Upper lobe of right lung (tissue), 1 donor: Measurements from ENCODE around the gene LGMN. TPM values are rescaled to one million over a fixed set of nuclear protein-coding genes. Genes with fewer than 3 reads are reported as not detected.
A peak's percentile ranks its signal among the peaks of the same experiment; 100 is the strongest.

Experiments
- ATAC-seq: fragments of 200-7000 bp; cut with Tn5 transposase; one replicate; pipeline ENCODE4 v1.9.1; 2020; ENCODE audit warnings: mild to moderate bottlenecking, moderate library complexity
- DNase-seq: peaks from one replicate; pipeline ENCODE4 v3.0.0-alpha.2; 2020
- H3K27ac ChIP-seq: fragments of 200-600 bp; one replicate; pipeline ENCODE4 v1.8.0; 2022
- H3K27me3 ChIP-seq: fragments of 200-600 bp; one replicate; pipeline ENCODE4 v1.8.0; 2022; ENCODE audit warnings: mild to moderate bottlenecking
- H3K36me3 ChIP-seq: fragments of 200-600 bp; one replicate; pipeline ENCODE4 v1.8.0; 2022
- H3K4me1 ChIP-seq: fragments of 200-600 bp; one replicate; pipeline ENCODE4 v1.8.0; 2022
- H3K4me3 ChIP-seq: fragments of 200-600 bp; one replicate; pipeline ENCODE4 v1.8.0; 2022; ENCODE audit warnings: mild to moderate bottlenecking
- H3K9me3 ChIP-seq: fragments of 200-600 bp; one replicate; pipeline ENCODE4 v1.8.0; 2022
- CTCF ChIP-seq: fragments of 200-600 bp; IDR thresholded peaks from one replicate; pipeline ENCODE4 v1.8.0; 2022; ENCODE audit warnings: antibody characterized with exemption
- intact Hi-C: fragments of 100-400 bp; cut with DNase I; formaldehyde crosslinking; loops from one replicate; pipeline ENCODE4 v1.11.0; 2022
- total RNA-seq: library from RNA; stranded (reverse); fragmentation: NEBNext Ultra II Directional; extraction: Animal tissue kit (Norgen Biotek cat#: 25700); gene quantifications from one replicate; pipeline ENCODE4 v1.2.1, GENCODE V29; 2021
- donor health status: DM: no; HTN: yes; CAD: no; lungs with severe emphysema.

Gene LGMN
- total RNA-seq, 1 donor from 2014 or later, result 140 TPM

DNA sequence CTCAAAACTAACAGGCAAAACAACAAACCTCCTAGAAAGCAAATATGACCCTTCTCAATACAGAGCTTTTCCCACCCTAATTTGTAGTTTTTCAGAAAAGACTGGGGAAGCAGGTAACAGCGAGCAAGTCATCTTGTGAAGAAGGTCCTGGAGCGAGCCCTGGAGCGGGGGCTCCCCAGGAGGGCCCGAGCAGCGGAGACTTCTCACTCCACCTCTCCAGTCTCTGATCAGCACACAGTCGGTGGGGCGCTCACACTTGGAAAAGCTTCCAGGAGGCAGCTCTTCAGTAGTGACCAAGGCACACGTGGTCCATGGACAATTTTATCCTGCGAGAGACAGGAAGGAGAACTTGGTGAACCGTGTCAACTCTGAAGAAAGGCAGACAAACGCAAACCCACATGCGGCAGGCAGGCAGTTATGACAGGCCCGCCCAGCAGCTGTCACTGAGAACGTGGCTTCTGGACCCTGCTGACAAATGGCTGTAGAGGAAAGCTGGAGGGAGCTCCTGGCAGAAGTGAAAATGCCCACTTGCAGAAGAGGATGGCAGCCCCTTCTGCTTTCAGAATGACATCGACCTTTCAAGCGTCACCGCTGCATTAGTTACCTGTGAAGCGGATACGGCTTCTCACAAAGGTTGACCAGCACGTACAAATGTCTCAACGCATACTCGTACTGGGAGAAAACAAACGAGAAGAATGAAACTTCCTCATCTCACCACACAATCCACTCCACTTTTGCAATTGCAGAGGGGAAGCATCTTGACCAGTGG is 44.2 kb downstream of the LGMN start:
- no peak for TF ChIP-seq CTCF
- Histone ChIP-seq H3K9me3 (no peaks in the 10 kb centered on the region), H3K4me3 (no peak overlapping the region), H3K4me1 (peaks cover 4% of the 10 kb centered on the region), H3K27me3 (no peaks in the 10 kb centered on the region), H3K27ac (no peak overlapping the region), H3K36me3 (peaks cover 43% of the 10 kb centered on the region)
- ATAC-seq (peak; percentile 73), DNase-seq (no peak)
- intact Hi-C loops, result no loop called here

DNA sequence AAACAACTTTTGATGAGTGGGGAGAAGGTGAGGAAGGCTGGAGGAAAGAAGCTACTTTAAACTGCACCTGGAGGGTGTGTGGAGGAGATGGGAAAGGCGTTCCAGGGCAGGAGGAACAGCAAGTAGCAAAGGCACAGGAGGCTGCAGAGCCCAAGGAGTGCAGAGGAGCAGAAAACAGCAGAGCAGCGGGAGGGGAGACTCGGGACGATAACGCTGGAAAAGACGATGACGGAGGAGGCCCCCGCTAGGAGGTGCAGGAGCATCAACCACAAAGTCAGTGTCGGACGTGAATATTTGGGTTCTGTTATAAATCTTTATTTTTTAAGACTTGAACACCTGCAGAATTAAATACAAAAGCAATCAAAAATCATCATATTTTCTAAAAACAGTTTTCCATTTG is 44.9 kb downstream of the LGMN start:
- peaks cover 4% of the 10 kb centered on the region for H3K4me1 ChIP-seq
- ATAC-seq (no peak), DNase-seq (no peak)
- no peak overlapping the region for H3K4me3 ChIP-seq
- H3K27me3 ChIP-seq, result no peaks in the 10 kb centered on the region
- intact Hi-C loops, result no loop called here
- no peak overlapping the region for H3K27ac ChIP-seq
- H3K36me3 ChIP-seq, result peaks cover 43% of the 10 kb centered on the region
- TF ChIP-seq CTCF, result no peak
- no peaks in the 10 kb centered on the region for H3K9me3 ChIP-seq

GRCh38 chr14:92702441-92702918 is 45.9 kb downstream of the LGMN start:
- peak; percentile 82 for ATAC-seq

DNA sequence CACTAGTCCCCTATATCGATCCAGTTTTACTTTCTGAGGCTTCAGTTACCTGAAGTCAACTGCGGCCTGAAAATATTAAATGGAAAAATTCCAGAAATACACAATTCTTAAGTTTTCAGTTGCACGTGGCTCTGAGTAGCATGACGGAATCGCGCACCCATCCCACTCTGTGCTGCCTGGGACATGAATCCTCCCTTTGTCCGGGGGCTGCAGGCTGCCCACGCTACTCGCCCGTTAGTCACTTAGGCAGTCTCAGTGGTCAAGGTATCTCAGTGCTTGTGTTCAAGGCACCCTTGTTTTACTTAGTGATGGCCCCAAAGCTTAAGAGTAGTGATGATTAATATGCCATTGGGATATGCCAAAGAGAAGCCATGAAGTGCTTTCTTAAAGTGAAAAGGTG is 46.6 kb downstream of the LGMN start:
- no peak for TF ChIP-seq CTCF
- no peaks in the 10 kb centered on the region for H3K9me3 ChIP-seq
- no peaks in the 10 kb centered on the region for H3K27me3 ChIP-seq
- H3K4me1 ChIP-seq, result peaks cover 4% of the 10 kb centered on the region
- DNase-seq, result peak; percentile 21
- intact Hi-C loops, result no loop called here
- ATAC-seq, result no peak
- no peak overlapping the region for H3K4me3 ChIP-seq
- no peak overlapping the region for H3K27ac ChIP-seq
- peaks cover 36% of the 10 kb centered on the region for H3K36me3 ChIP-seq

More at GRCh38 chr14:92702441-92702918, 45.9 kb downstream of the LGMN start:
- Histone ChIP-seq H3K27me3 (no peaks in the 10 kb centered on the region), H3K9me3 (no peaks in the 10 kb centered on the region), H3K4me3 (no peak overlapping the region), H3K4me1 (peaks cover 4% of the 10 kb centered on the region), H3K27ac (no peak overlapping the region), H3K36me3 (peaks cover 40% of the 10 kb centered on the region)
- peak; percentile 60 for DNase-seq
- intact Hi-C loops, result no loop called here
- no peak for TF ChIP-seq CTCF

DNA sequence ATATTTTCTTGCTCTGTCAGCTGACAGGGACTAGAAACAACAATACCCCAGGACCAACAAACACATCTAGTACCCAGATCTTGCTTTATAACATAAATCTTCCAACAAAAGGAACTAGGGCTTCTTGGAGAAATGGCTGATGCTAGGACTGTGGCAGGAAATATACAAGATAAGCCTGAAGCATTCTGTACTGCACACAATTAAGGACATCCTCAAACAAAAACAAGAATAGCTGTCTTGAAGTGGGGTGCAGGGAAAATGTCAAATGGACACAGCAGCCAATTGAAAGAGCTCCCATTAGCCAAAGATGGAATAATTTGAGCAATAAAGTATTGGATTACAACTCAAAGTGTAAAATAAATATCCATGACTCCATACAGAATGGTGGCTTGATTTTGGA is 50.0 kb downstream of the LGMN start:
- H3K36me3 ChIP-seq, result peaks cover 4% of the 10 kb centered on the region
- no peak for ATAC-seq
- intact Hi-C loops, result no loop called here
- no peak for DNase-seq
- H3K4me1 ChIP-seq, result peaks cover 5% of the 10 kb centered on the region
- H3K4me3 ChIP-seq, result no peak overlapping the region
- H3K27me3 ChIP-seq, result no peaks in the 10 kb centered on the region
- no peaks in the 10 kb centered on the region for H3K9me3 ChIP-seq
- no peak for TF ChIP-seq CTCF
- no peak overlapping the region for H3K27ac ChIP-seq
